CD4-positive, alpha-beta T cell treated with Interleukin-15 for 4 hours (primary cell): ENCODE results near the gene MFSD6.
A peak's percentile ranks its signal among the peaks of the same experiment; 100 is the strongest.
"Not testable (repeated sequence)": the region's sequence is repeated elsewhere in the genome, so short reads cannot be mapped to it uniquely, and the experiment has no call there.

Experiments
- DNase-seq: peaks from one replicate; pipeline ENCODE4 v3.0.0-alpha.2; 2020; ENCODE audit warnings: low spot score

Gene MFSD6

DNA sequence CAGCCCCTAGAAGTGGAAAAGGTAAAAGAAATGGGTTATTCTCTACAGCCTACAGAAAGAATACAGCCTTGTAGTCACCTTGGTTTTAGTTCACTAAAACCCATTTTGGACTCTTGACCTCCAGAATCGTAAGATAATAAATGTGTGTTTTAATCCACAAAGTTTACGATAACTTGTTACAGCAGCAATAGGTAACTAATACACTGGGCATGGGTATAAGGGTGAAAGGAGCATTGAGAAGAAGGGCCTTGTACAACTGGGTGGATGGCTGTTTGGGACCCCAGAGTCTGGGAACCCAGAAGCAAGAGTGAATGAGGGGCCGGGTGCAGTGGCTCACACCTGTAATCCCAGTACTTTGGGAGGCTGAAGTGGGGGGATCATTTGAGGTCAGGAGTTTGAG lies 2.2 kb upstream of the MFSD6 start:
- no peak for DNase-seq

DNA sequence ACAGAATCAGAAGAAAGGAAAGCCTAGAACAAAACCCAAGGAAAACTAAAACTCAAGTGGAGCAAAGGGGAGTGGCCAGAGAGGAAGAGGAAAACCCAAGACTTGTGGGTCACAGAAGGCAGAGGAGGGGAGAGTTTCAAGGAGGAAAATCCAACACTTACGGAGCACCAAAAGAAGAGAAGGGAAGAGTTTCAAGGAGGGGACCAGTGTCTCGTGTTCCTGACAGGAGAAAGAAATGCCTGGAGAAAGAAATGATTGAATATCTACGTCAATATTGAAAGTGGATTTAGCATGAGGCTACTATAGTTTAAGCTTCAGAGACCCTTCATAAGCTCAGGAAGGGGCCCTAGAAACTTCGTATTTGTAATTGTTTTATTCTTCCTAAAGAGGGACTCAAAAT lies 1.4 kb upstream of the MFSD6 start:
- DNase-seq: no peak

DNA sequence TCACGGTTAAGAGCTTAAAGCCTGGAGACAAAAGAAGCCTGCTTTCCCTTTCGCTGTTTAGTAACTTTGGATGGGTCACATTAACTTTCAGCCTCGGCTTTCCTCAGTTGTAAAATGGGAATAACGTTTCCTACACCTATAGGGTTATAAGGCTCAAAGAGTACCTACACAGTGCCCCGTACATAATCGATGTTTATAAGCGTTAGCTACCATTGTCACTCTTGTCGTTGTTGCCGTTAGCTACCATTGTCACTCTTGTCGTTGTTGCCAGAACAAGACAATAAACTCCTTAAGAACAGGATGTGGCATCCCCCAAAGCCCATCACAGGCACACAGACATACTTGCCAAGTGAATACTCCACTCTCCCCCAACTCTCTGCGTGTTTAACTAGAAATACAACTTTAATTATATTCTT lies 901 bp upstream of the MFSD6 start:
- no peak for DNase-seq

DNA sequence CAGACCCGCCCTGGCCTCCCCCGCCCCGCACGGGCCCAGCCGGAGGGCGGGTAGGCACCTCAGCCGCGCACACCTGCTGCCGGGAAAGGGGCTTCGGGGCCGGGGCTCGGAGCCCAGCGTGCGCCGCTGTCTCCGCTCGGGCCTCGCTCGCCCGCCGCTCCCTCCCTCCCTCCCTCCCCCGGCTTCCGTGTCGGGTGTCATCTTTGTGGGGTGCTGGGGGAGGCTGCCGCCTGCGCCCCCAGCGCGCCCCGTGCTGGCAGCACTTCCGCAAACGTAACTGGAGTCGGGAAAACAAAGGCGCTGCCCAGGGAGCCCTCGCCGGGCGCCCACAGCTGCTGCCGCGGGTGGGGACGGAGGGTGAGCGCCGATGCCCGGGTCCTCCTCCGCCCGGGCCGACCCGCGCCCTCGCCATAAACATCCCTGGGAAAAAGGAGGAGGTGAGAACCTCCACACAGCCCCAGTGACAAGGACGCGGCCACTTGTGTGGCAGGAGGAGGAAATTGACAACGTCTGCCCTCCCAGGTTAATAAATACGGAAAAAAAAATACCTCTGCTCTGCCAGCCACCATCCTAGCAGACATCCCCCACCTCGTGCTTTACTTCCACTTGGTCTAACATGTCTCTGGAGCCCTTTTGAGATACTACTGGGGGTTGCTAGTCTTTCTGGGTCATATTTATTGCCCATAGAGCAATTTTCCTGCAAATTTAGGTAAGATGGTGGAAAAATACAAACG lies 550 bp downstream of the MFSD6 start:
- peak; percentile 82 for DNase-seq

DNA sequence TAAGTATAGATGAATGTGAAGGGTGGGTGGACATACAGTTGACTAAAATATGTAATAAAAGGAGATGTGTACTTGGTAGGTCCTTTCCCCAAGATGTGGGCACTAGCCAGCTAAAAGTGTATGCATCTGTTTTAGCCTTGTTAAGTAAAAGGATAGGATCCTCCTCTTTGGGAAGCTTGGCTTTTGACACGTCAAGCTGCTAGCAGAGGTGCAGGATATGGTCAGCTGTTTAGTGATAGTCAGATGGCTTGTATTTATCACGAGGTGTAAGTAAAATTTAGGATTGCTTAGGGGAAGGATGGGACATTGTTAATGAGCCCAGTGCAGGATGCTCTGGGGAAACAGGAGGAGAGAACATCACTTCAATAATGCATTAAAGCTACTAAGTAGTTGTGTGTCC lies 1.5 kb downstream of the MFSD6 start:
- DNase-seq: no peak

DNA sequence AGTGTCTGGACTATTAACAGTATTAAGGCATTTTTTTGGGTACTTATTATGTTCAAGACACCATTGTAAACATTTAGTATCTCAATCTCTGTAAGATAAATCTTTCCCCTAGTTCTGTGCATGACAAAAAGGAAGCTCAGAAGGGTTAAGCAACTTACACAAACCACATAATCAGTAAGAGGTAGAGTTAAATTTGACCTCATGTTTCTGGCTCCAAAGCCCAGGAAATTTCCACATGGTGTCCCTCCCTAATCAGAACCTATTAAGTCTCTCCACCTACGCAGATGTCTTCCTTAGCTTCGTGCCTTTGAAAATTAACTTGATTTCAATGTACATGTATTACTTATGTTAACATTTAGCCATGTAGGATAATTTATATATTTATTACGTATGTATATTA lies 2.0 kb downstream of the MFSD6 start:
- DNase-seq: no peak

DNA sequence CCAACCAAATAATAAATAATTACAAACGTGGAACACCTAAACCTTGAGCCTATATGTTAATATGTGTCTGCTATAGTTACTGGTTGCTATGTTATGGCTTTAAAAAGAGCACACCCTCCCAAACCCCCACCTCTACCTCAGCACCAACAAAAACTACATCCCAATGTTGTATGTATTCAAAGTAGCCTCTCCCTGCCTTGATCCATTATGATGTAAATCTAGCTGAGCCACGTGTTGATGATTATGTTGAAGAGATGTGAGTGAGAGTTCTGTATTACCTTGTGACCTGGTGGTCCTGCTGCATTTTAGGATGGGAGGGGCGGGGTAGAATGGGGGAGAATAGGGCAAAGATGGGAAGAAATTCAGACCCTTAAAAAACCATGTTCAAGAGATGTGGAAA lies 4.8 kb downstream of the MFSD6 start:
- DNase-seq: no peak

DNA sequence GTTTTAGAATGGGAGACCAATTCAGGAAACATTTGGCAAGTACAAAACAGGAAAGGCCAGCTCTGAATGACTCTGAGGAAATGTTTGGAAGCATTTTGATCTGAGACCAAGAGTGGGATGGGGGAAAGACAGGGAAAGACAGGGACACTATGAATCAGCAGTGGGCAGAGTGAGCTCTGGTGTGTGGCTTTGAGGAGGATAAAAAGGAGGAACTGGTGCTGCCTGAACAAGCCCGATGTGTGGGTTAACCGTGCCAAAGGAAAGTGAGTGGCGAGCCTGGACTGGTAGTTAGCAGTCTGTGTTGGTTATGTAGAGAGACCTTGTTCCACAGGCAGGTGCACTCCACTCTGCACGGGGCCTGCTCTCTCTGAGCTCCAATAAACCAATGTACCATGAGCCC lies 5.3 kb downstream of the MFSD6 start:
- no peak for DNase-seq

DNA sequence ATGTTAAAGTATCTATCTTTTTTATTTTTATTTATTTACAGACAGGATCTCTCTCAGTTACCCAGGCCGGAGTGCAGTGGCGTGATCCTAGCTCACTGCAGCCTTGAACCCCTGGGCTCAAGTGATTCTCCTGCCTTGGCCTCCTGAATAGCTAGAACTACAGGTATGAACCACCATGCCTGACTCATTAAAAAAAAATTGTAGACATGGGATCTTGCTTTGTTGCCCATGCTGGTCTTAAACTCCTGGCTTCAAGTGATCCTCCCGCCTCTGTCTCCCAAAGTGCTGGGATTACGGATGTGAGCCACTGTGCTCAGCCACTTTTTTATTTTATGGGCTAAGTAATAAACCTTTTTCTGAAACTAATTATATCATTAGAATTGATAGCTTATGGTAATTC lies 7.1 kb downstream of the MFSD6 start:
- no peak for DNase-seq

DNA sequence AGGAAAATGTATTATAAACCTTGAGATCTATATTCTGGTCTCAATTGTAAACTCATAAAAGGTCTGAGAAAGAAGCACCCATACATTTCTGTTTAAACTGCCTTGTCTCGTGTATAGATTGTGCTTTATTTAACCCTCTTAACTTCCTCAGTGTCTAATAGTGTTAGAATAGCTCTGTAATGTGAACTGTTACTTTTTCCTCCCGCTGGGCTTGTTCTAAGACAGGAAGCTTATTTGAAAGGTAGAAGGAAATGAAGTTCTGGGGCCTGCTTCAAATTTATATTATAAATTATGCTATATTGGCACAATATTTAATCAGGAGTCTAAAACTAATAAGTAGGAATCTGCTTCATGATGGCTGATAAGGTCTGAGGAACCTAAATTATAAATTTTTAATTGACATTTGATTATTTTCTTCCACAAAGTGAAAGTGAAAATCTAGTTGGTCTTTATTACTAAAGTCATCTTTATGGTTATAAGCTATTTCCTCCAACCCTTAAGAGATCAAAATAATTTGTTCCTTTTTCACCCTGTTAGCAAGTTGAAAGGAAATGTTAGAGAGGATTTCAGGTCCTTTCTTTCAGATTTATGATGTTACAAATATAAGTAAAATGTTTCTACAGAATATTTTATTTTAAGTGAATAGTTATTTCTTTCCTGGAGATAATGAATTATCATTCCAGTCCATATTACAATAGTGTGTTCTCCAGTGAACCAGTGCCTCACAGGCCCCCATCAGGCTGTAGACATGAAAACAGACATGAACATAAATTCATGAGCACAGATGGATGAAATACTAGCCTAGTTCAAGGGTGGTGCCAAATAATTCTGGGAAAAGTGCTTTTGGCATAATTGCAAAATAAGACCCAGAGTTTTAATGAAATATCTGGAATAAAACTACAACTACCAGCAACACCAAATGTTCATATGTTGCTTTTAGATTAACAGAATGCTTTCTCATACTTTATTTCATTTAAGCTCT lies 7.9 kb downstream of the MFSD6 start:
- DNase-seq: peak; percentile 25

DNA sequence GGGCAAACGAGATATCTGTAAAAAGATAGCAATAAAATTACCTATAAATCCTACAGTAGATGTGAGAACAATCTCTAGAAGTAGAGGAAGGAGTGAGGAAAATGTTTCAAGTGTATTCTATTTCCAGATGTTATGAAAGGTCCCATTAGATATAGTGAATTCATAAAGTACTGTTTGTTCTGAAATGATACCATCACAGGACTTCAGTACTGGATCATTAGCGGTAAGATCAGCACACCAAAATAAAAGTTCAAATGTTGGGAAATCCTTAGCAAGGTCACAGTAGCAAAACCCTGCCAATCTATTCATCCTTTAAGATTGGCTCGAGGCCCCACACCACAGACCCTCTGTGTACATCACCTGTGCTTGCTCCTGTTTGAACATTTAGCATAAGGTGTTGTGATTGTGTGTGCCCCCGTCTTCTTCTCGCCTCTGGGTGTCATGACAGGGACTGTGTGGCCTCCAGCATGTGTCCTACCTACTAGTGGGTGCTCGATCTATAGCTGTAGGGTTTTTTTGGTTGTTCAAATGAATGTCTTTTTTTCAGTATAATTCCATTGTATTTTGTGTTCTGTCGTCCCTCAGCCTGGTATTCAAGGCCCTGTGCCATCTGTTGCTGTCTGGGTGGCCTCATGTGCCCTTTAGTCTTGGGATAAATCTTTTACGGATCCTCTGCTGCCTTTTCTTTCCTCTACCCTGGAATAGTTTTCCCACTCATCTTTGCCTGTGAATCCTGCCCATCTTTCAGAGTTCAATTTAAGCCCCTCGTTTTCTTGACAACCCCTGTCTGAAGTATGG lies 9.1 kb downstream of the MFSD6 start:
- no peak for DNase-seq

DNA sequence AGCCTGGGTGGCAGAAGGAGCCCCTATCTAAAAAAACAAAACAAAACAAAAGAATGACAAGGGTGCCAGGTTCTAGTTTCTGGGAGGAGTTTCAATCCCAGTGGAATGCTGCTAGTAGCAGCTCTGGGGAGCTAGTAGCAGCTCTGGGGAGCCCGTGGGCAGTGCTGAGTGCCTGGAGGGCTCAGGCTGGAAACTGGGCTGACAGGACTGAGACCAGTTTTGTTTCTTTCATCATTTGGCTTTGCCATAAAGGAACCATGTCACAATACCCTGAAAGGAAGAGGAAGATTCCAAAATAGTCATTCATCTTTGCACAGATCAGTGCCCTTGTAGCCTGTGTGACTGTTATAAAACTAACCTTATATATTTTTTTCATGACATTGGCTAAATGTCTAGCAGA lies 10.6 kb downstream of the MFSD6 start:
- DNase-seq: no peak

DNA sequence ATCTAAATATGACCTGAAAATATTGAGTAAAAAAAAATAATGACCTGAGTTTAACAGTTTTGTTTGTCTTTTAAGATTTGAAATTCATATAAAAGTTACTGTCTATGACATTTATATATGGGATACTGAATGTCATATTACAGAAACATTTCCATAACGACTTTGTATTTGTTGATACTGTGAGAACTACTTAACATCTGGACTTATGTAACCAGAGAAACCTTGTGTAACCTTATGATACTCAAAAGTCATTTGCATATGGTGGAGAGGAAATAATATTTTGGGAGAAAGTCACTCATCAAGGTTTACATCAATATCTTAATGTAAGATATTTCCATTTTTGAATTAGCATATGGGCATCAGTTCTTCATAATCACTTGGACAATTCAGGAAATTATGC lies 12.6 kb downstream of the MFSD6 start:
- DNase-seq: no peak

DNA sequence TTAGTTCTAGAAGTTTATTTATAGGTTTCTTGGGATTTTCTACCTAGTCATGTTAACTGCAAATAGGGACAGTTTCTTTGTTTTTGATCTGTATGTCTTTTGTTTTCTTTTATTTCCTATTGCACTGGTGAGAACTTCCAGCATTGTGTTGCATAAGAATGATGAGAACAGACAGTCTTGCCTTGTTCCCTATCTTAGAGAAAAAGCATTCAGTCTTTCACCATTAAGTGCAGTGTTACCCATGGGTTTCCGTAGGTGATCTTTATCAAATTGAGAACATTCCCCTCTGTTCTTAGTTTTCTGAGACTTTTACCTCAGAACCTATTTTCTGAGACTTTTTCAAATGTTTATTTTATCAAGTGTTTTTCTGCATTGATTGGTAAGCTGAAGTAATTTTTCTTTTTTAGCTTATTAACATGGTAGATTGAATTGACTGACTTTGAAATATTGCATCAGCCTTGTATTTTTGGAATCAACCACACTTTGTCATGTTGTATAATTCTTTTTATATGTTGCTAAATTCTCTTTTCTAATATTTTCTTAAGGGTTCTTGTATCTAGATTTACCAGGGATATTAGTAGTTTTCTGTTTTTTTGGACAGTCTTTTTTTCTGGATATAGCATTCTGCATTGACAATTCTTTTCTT lies 17.2 kb downstream of the MFSD6 start:
- DNase-seq: no peak

DNA sequence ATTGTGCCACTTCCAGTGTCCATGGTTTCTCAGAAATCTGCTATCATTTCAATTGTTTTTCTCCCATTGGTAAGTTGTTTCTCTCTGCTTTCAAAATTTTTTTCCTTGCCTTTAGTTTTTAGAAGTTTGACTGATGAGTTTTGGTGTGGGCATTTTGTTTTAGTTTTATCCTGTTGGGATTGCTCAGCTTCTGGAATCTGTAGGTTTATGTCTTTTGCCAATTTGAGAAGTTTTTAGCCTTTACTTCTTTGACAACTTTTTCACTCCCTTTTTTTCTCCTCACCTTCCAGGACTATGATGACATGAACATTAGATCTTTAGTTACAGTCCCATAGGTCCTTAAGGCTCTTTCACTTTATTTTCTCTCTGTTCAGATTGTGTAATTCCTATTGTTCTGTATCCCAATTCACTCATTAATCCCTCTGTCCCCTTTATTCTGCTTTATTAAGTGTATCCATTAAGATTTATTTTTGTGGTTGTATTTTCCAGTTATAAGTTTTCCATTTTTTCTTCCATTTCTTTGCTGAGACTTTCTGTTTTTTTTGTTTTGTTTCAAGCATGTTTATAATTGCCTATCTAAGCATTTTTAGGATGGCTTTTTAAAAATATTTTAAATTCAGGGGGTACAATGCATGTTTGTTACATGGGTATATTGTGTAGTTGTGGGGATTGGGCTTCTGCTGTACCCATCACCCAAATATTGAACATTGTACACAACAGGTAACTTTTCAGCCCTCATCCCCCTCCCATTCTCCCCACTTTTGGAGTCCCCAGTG lies 17.9 kb downstream of the MFSD6 start:
- no peak for DNase-seq

DNA sequence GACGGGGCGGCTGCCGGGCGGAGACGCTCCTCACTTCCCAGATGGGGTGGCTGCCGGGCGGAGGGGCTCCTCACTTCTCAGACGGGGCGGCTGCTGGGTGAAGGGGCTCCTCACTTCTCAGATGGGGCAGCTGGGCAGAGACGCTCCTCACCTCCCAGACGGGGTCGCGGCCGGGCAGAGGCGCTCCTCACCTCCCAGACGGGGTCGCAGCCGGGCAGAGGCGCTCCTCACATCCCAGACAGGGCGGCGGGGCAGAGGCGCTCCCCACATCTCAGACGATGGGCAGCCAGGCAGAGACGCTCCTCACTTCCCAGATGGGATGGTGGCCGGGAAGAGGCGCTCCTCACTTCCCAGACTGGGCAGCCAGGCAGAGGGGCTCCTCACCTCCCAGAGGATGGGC lies 22.7 kb downstream of the MFSD6 start:
- not testable (repeated sequence) for DNase-seq

DNA sequence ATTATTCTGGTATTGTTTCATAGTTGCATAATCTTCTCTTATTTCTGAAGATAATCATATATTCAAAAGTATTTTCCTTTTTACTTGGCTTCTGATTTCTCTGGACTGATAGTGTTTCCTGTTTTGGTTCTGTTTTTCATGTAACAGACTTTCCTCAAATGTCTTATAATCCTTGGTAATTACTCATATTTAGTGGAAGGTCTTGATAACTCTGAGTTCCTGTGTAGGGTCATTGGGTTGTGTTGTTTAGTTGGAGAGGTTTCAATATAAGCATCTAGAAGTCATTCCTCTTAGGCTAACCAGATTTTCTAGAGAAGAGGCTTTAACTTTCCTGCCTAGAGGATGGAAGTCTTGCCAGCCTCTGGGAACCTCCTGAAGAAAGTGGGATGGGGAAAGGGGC lies 23.8 kb downstream of the MFSD6 start:
- no peak for DNase-seq

DNA sequence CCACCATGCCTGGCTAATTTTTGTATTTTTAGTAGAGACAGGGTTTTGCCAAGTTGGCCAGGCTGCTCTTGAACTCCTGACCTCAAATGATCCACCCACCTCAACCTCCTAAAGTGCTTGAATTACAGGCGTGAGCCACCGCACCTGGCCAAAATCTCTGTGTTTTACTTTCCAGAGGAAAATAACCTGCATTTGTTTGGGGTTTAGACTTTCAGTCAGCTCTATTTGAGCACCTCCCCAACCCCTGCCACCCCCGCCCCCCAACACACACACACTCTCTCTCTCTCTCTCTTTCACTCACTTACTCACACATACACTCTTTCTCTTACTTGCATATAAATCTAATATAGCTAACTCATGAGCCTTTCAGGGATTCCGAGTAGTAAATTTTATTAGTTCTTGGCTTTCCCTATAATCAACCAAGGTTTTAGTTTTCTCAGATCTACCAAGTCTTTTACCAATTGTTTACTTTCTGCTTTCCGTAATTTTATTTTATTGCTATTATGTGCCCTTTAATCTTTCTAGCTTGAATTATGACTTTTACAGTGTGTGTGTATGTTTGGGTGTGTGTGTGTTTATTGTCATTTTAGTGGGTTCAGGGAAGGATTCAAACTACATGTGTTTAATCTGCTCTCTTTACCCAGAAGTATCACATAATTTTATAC lies 24.5 kb downstream of the MFSD6 start:
- DNase-seq: no peak

DNA sequence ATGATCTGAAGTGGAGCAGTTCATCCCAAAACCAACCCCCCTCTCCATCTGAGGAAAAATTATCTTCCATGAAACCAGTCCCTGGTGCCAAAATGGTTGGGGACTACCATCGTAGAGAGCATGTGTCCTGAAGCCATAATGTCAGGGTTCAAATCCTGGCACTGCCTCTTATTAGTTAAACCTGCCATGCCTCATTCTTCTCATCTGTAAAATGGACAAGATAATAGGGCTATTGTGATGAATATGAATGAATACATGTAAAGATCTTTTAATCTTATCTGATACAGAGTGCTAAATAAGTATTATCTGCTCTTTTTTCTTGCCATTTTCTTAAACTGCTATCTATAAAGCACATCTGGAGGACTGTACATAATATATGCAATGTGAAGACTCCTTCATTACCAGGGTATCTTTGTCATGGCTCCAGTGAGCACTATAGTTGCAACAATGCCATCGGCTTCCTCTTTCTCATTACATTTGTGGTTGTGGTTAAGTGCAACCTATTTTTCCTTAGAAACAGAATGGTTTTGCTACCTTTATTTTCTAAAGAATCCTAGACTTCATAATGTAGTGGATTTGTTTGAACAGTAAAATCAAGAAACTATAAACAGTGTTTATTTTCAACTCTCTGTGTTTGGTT lies 27.0 kb downstream of the MFSD6 start:
- no peak for DNase-seq

DNA sequence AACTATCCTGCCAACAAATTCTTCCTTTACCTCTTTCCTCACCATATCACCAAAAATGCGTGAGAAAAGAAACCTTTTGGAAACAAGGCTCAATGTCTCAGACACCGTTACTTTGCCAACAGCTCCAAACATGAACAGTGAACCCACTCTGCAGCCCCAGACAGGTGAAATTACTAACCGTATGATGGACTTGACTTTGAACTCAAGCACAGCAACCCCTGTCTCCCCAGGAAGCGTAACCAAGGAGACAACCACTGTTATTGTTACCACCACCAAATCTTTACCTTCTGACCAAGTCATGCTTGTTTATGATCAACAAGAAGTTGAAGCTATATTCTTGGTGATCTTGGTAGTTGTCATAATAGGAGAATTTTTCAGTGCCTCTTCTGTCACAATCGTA lies 28.4 kb downstream of the MFSD6 start:
- no peak for DNase-seq
